GM18907 (cell line): ENCODE results near the gene ST3GAL2.
"Not testable (repeated sequence)": the region's sequence is repeated elsewhere in the genome, so short reads cannot be mapped to it uniquely, and the experiment has no call there.

ENCODE experiments used
- ATAC-seq: cut with Tn5 transposase; IDR thresholded peaks from one replicate; pipeline ENCODE4 v1.9.1; 2021; ENCODE audit warnings: mild to moderate bottlenecking, moderate library complexity; ENCODE audit not compliant: unreplicated experiment

ST3GAL2 gene

GRCh38 chr16:70391881-70392481, 46.9 kb downstream of the ST3GAL2 start:
- ATAC-seq: no peak

DNA sequence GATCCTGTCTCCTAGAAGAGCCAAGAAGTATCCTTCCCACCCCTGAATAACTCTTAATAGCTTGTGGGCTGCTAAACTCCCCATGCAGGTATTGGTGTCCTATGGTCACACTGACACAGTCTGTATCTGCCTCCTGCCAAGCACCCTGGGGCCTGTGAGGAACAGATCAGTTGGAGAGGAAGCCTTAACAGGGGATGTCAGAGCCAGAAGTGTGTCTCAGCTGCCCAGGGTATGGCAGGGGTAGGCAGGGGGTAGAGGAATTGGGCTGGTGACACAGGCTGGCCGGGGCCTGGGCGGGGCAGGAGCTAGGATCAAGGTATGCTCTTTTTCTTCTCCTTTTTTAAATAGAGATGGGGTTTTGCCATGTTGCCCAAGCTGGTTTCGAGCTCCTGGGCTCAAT, 47.5 kb downstream of the ST3GAL2 start:
- ATAC-seq: no peak

- no peak for ATAC-seq
These were observed 48.1 kb downstream of the ST3GAL2 start for GRCh38 chr16:70390774-70391173.

DNA sequence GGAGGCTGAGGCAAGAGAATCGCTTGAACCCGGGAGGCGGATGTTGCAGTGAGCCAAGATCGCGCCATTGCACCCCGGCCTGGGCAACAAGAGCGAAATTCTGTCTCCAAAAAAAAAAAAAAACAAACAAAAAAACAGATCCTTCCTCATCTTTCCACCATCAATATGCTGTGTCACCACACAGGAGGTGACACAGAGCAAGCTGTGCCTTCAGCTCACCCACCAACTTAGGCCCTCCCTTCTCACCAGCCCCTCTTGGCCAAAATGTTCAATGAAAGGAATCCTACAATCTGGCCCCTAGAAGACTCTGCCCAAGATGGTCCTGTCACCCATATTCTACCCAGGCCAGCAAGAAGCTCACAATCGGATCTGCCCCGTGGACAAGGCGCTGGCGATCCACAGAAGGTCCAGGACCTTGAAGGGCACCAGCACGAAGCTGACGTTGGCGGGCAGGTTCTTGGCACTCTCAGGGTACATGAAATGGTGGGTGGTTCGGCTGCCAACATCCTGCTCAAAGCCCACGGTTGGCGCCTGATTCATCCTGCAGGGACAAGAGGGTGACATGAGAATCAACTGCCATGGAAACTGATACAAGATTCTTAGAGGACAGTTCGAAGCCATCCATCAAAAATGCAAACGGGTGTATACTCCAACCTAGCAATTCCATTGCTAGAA, 50.8 kb downstream of the ST3GAL2 start:
- ATAC-seq: no peak

GRCh38 chr16:70386289-70386986, 52.5 kb downstream of the ST3GAL2 start:
- not testable (repeated sequence) for ATAC-seq

- no peak for ATAC-seq
These were observed 55.4 kb downstream of the ST3GAL2 start for GRCh38 chr16:70383421-70383960.

DNA sequence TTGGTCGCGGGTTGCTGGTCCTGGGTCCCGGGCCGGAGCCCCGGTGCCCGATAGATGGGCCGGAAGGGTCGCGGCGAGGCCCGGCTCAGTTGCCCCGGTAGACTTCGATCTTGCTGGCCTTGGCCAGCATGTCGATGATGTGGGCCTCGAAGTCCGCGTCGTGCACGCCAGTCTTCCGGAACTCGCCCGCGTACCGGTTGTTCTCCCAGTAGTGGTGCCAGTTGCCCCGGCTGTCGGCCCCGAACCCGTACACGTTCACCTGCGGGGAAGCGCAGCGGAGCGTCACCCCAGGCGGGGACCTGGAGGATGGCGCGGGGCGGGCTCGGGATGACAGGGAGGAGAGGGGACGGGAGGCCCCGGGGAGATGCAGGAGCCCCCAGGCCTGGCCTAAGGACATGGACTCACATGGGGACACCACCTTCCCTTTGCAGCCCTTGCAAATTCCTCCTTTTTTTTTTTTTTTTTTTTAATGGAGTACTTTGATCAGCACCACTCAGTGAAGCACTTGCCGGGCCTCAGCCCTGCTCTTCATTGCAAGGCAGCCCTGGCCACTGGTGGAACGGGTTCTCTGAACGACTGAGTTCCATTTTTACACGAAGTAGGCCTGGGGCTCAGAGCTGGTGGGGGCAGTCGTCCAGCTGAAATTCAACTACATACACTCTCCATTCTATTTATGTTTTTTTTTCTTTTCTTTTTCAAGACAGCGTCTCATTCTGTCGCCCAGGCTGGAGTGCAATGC, 57.1 kb downstream of the ST3GAL2 start:
- no peak for ATAC-seq

GRCh38 chr16:70380919-70381603, 57.8 kb downstream of the ST3GAL2 start:
- ATAC-seq: peak; percentile 89

GRCh38 chr16:70380248-70380918, 58.5 kb downstream of the ST3GAL2 start:
- ATAC-seq: peak; percentile 17

GRCh38 chr16:70378869-70379493, 59.9 kb downstream of the ST3GAL2 start:
- no peak for ATAC-seq

GRCh38 chr16:70377782-70378181, 61.1 kb downstream of the ST3GAL2 start:
- no peak for ATAC-seq

GRCh38 chr16:70375636-70376611, 63.0 kb downstream of the ST3GAL2 start:
- ATAC-seq: no peak

GRCh38 chr16:70374213-70374612, 64.7 kb downstream of the ST3GAL2 start:
- ATAC-seq: no peak

GRCh38 chr16:70372921-70373728, 65.8 kb downstream of the ST3GAL2 start:
- no peak for ATAC-seq

- ATAC-seq: no peak
These were observed 68.0 kb downstream of the ST3GAL2 start for GRCh38 chr16:70370924-70371323.

DNA sequence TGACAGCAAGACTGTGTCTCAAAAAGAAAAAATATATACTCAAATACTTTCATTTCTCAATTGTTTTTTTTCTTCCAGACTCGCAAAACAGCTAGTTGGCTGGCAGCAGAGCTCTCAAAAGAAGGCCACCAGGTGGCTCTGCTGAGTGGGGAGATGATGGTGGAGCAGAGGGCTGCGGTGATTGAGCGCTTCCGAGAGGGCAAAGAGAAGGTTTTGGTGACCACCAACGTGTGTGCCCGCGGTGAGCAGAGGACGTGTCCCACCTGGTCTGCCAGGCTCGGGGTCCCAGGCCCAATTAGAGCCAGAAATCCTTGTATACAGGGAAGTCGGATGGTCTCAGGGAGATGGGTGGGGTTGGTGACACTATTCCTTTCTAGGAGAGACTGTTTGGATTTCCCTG, 68.8 kb downstream of the ST3GAL2 start:
- not testable (repeated sequence) for ATAC-seq

- ATAC-seq: no peak
These were observed 74.5 kb downstream of the ST3GAL2 start for GRCh38 chr16:70364399-70364798.

GRCh38 chr16:70359552-70359951, 79.3 kb downstream of the ST3GAL2 start:
- ATAC-seq: no peak
